Esophagus muscularis mucosa (tissue), 3 donors: ENCODE data around the gene NSF.
"Not testable (repeated sequence)": the region's sequence is repeated elsewhere in the genome, so short reads cannot be mapped to it uniquely, and the experiment has no call there.

Experiments used
- POLR2A ChIP-seq: fragments of 450-650 bp; IDR thresholded peaks from one replicate; pipeline ENCODE4 v1.6.1; 2017; ENCODE audit warnings: antibody characterized with exemption, moderate library complexity, mild to moderate bottlenecking, low read depth
- POLR2AphosphoS5 ChIP-seq, 2 donors: sonication (generic); formaldehyde crosslinking; IDR thresholded peaks; one replicate each; pipeline ENCODE4 v1.6.1; 2017; ENCODE audit warnings: antibody characterized with exemption in 2 of 2
- TF ChIP-seq, protein P1 (sequence below), 3 experiments: fragments of 200-600 bp in 2 of 3; fragments of 450-650 bp in 1 of 3; sonication (generic) in 2 of 3; IDR thresholded peaks; one replicate each; pipeline ENCODE4 v1.5.1; 2017 to 2019; ENCODE audit warnings: antibody characterized with exemption in 3 of 3, mild to moderate bottlenecking in 2 of 3, moderate library complexity in 1 of 3

DNA sequence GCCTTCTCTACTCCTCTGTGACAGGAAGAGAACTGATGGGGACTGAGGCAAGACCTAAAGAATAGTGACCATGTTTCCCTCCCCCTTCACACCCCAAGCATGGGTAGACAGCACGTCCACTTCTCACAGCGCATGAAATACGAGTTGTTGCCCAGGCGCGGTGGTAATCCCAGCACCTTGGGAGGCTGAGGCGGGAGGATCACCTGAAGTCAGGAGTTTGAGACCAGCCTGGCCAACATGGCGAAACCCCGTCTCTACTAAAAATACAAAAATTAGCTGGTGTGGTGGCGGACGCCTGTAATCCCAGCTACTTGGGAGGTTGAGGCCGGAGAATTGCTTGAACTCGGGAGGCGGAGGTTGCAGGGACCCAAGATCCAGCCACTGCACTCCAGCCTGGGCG, 178.4 kb downstream of the NSF start:
- not testable (repeated sequence) for TF ChIP-seq POLR2A; POLR2AphosphoS5 (IDR thresholded peaks at IDR 0.05)
- TF ChIP-seq, protein P1, sequence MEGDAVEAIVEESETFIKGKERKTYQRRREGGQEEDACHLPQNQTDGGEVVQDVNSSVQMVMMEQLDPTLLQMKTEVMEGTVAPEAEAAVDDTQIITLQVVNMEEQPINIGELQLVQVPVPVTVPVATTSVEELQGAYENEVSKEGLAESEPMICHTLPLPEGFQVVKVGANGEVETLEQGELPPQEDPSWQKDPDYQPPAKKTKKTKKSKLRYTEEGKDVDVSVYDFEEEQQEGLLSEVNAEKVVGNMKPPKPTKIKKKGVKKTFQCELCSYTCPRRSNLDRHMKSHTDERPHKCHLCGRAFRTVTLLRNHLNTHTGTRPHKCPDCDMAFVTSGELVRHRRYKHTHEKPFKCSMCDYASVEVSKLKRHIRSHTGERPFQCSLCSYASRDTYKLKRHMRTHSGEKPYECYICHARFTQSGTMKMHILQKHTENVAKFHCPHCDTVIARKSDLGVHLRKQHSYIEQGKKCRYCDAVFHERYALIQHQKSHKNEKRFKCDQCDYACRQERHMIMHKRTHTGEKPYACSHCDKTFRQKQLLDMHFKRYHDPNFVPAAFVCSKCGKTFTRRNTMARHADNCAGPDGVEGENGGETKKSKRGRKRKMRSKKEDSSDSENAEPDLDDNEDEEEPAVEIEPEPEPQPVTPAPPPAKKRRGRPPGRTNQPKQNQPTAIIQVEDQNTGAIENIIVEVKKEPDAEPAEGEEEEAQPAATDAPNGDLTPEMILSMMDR (IDR thresholded peaks at IDR 0.05): not testable (repeated sequence)
